NT2/D1 (cell line): ENCODE results near the gene BABAM2.

Experiments used
- DNase-seq: peaks from one replicate; pipeline ENCODE4 v3.0.0-alpha.2; 2011; ENCODE audit warnings: low read depth, low spot score
- H3K27me3 ChIP-seq: 2 replicates; pipeline ENCODE4 v1.6.0; 2011; ENCODE audit warnings: mild to moderate bottlenecking; ENCODE audit not compliant: insufficient read length, insufficient read depth
- H3K36me3 ChIP-seq: 2 replicates; pipeline ENCODE4 v1.6.1; 2011; ENCODE audit warnings: mild to moderate bottlenecking, low read length, mixed read lengths; ENCODE audit not compliant: insufficient read depth, insufficient read length
- H3K4me1 ChIP-seq: 2 replicates; pipeline ENCODE4 v1.5.1; 2011; ENCODE audit not compliant: insufficient read depth, insufficient read length
- H3K4me3 ChIP-seq: 2 replicates; pipeline ENCODE4 v1.5.1; 2011; ENCODE audit warnings: low read depth; ENCODE audit not compliant: insufficient read length
- H3K9ac ChIP-seq: 2 replicates; pipeline ENCODE4 v1.6.0; 2011; ENCODE audit warnings: low read depth; ENCODE audit not compliant: insufficient read length
- H3K9me3 ChIP-seq: 2 replicates; pipeline ENCODE4 v1.5.1; 2011; ENCODE audit warnings: mild to moderate bottlenecking, low read length; ENCODE audit not compliant: insufficient read depth
- SUZ12 ChIP-seq: IDR thresholded peaks from 2 replicates; pipeline ENCODE4 v1.6.1; 2011; ENCODE audit not compliant: insufficient read length, insufficient read depth; ENCODE audit errors: extremely low read depth
- YY1 ChIP-seq: IDR thresholded peaks from 2 replicates; pipeline ENCODE4 v1.6.1; 2011; ENCODE audit not compliant: insufficient read length, insufficient read depth
- ZNF274 ChIP-seq: IDR thresholded peaks from 2 replicates; pipeline ENCODE4 v1.6.1; 2011; ENCODE audit warnings: mild to moderate bottlenecking, low read depth, low read length

Gene BABAM2

DNA sequence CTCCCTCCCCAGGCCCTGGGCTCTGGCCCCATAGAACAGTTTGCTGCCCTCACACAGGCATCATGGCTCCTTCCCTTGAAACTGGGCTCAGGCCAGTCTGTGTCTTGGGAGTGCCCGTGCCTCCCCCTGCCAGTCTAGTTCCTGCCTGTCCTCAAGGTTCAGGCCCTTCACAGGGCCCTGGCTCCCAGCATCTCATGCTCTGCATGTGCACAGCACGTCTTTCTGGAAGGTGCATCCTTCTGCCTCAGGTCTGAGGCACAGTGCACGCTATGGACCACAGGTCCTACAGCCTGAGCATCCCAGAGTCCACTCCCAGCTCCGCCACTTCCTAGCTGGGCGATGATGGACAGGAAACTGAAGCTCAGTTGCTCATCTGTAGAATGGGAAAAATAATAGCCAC is 466.5 kb downstream of the BABAM2 start:
- no peak for TF ChIP-seq YY1
- TF ChIP-seq SUZ12: no peak
- TF ChIP-seq ZNF274: no peak
- Histone ChIP-seq H3K9ac (no peak overlapping the region), H3K9me3 (no peaks in the 10 kb centered on the region), H3K36me3 (no peaks in the 10 kb centered on the region), H3K27me3 (no peaks in the 10 kb centered on the region), H3K4me3 (no peak overlapping the region), H3K4me1 (peaks cover 5% of the 10 kb centered on the region)
- DNase-seq: no peak

DNA sequence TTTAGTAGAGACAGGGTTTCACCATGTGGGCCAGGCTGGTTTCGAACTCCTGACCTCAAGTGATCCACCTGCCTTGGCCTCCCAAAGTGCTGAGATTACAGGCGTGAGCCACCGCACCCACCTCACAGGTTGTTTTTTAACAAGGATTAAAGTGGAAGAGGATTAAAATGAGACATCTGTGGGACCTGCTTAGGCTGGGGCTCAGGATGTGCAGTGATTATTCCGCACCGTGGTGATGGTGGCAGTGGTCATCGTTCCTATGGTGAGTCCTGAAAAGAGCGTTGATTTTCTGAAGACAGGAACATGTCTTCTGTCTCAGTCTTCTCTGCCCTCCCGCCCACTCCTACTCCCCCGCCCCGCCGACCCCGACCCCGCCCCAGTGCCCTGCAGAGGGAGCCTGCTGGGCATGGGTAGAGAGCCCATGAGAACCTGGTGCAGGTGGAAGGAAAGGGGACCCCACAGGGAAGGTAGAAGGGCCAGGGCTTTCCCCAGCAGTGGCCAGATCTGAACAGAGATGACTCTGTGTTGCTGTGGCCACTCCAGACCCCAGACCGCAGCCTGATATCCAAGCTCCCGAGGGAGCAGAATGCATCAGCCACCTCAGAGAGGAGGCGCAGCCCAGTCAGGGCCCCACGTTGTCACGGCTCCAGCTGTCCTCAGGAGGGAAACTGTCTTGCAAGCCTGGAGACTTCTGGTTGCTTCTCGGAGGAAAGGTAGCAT is 467.6 kb downstream of the BABAM2 start:
- DNase-seq: no peak
- Histone ChIP-seq H3K4me1 (peaks cover 7% of the 10 kb centered on the region), H3K36me3 (no peaks in the 10 kb centered on the region), H3K9me3 (no peaks in the 10 kb centered on the region), H3K4me3 (no peak overlapping the region), H3K27me3 (no peaks in the 10 kb centered on the region), H3K9ac (no peak overlapping the region)
- TF ChIP-seq SUZ12: no peak
- no peak for TF ChIP-seq ZNF274
- TF ChIP-seq YY1: no peak

DNA sequence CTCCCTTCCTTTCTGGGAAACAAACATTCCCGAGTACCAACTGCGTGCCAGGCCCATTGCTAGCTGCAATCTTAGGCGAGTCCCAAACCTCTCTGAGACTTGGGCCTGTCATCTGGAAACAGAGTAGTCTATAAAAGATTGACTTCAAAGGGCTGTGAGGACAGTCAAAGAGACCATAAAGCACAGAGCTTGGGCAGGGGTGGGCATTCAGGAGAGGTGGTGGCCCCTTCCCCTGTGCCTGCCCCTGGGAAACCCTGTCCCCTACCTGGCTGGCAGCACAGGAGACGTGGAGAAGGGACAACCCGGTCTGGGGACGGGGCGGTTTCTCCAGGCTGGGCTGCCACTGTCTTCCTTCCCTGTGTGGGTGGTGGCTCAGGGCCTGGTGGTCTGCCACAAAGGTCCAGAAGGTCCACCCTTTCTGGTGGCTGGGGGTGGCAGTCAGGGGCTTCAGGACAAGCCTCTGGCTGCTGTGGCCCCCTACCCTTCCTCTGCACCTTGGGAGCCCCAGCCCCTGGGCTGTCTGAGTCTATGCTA is 468.2 kb downstream of the BABAM2 start:
- H3K9ac ChIP-seq: no peak overlapping the region
- H3K4me3 ChIP-seq: no peak overlapping the region
- H3K9me3 ChIP-seq: no peaks in the 10 kb centered on the region
- no peaks in the 10 kb centered on the region for H3K27me3 ChIP-seq
- no peak for TF ChIP-seq SUZ12
- no peak for TF ChIP-seq ZNF274
- no peak for TF ChIP-seq YY1
- H3K36me3 ChIP-seq: no peaks in the 10 kb centered on the region
- no peak for DNase-seq
- H3K4me1 ChIP-seq: peaks cover 8% of the 10 kb centered on the region

DNA sequence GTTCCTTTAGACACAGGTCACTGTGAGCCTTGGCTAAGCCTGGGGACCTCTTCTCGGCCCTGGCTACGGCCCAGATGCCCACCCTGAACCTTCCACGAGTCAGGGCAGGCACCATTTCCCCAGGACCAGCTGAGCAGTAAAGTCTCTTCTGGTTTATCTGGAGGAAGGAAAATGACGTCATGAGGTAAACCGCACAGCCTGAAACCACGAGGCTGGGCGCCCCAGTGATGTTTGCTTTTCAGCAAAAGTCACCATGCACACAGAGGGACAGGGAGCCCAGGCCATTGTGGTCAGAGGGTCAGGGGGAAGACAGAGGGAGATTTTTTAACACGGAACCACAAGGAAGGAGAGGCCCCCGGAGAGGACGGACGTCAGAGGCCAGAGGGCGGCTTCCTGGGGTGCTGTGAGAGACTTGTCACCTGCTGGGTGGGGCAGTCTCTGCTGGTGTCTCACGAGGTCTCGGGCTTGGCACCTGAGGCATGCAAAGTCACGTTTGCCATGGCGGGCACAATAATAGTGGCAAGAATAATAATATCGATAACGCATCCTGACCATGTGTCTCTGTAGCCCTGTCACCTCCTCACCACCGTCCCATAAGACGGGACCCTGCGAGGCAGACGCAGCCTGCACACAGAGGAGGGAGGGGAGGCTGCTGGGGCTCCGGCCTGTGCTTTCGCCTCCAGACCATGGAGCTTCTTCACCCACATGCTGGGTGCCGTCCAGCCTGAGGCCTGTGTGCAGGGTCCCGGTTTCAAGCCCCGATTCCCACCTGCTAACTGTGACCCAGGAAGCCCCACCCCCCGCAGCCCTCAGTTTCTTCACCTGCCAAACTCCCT is 468.9 kb downstream of the BABAM2 start:
- TF ChIP-seq ZNF274 (no peak), YY1 (no peak), SUZ12 (no peak)
- Histone ChIP-seq H3K36me3 (no peaks in the 10 kb centered on the region), H3K27me3 (no peaks in the 10 kb centered on the region), H3K4me3 (no peak overlapping the region), H3K9ac (no peak overlapping the region), H3K9me3 (no peaks in the 10 kb centered on the region), H3K4me1 (peaks cover 8% of the 10 kb centered on the region)
- no peak for DNase-seq

DNA sequence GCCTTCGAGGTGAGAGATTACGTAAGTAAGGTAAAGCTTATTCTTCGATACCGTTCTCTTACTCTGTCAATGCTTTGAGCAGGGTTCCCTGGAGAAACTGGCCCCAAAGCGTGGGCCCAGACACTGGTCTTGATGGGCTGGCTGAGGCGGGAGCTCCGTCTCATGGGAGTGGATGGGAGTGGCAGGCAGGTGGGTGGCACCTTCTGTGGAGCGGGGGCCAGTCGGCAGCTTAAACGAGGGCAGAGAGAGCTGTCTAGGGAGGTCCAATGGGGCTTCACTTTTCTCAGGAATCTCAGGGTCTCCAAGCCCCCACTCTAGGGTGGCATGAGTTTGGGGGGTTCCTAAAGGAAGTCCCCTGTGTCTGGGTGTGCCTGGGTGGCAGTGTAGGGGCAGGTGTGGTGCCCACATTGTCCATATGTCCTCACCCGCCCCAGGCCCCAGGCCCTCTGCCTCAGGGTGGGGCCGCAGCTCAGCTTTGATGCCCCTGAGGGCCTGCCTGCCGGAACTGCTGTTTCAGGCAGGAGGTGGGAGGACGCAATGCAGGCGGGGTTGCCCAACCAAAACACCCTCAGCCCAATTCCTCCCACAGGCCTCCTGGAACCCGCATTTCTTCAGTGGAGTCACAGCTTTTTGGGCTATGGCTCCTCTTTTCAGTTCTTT is 469.7 kb downstream of the BABAM2 start:
- DNase-seq: no peak
- Histone ChIP-seq H3K9ac (no peak overlapping the region), H3K9me3 (no peaks in the 10 kb centered on the region), H3K27me3 (no peaks in the 10 kb centered on the region), H3K4me1 (peaks cover 8% of the 10 kb centered on the region), H3K36me3 (no peaks in the 10 kb centered on the region), H3K4me3 (no peak overlapping the region)
- no peak for TF ChIP-seq YY1
- TF ChIP-seq ZNF274: no peak
- no peak for TF ChIP-seq SUZ12

DNA sequence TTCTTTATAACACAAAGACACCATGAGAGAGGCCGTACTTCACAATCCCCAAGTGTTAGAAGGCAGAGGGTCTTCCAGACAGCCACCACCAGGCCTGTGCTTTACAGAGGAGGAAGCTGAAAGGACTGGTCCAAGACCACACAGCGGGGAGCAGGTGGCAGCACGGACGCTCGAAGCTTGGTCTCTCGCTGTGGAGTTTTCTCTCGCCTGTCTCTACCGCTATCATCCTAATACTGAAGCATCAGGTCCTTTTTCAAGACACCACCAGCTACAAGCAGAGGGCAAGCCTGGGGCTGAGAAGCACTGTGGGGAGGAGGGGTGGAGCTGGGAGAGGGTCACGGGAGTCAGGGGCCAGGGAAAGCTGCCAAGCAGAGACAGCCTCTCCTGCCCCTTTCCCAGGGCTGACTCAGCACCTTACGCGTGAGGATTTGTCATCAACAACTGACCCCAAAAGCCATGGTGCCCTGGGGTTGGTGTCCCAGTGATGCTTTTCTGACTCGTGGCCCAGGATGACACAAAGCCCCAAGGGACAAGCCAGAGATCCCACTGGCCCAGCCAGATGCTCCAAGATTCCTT is 470.3 kb downstream of the BABAM2 start:
- Histone ChIP-seq H3K36me3 (no peaks in the 10 kb centered on the region), H3K4me1 (peaks cover 7% of the 10 kb centered on the region), H3K9ac (no peak overlapping the region), H3K4me3 (no peak overlapping the region), H3K27me3 (no peaks in the 10 kb centered on the region), H3K9me3 (no peaks in the 10 kb centered on the region)
- DNase-seq: no peak
- no peak for TF ChIP-seq YY1
- no peak for TF ChIP-seq SUZ12
- TF ChIP-seq ZNF274: no peak
